ENCODE results near the gene BBLN. TPM values are rescaled to one million over a fixed set of nuclear protein-coding genes. Genes with fewer than 3 reads are reported as not detected.

The BBLN gene
- total RNA-seq, 2 donors from 2014 or later: 208 to 329 TPM

DNA sequence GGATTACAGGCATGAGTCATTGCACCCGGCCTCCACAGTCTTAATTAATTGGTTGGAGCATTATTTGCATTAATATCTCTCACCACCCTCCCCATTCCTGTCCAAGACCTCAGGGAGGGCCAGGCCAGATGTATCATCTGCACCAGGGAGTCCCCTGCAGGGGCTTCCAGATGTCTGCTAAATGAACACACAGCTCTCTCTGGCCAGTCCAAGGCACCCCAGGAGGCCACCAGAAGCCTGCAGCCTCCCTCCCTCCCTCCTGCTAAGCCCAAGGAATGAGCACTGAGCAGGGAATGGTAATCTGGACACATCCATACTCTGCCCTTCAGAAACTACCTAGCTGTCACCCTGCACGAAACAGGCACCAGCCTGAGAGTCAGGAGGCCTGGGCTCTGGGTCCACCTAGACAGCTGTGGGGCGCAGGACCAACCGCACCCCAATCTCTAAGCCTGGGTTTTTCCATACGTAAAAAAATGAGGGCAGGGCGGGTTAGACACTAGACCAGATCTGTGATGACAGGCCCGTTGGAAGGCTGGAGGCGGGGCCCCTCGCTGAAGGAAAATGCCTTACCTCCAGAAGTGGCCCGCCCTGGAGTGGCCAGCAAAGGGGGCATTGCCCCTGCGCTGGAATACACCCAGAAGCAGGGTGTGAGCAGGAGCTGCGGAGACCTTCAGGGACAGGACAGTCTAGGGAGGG lies 23.0 kb downstream of the BBLN start:
- ATAC-seq (ENCODE audit: insufficient number of reproducible peaks, low FRiP score, low read depth): no peak
- peaks cover 42% of the 10 kb centered on the region for H3K36me3 ChIP-seq
- TF ChIP-seq CTCF (IDR thresholded peaks at IDR 0.05): no peak

DNA sequence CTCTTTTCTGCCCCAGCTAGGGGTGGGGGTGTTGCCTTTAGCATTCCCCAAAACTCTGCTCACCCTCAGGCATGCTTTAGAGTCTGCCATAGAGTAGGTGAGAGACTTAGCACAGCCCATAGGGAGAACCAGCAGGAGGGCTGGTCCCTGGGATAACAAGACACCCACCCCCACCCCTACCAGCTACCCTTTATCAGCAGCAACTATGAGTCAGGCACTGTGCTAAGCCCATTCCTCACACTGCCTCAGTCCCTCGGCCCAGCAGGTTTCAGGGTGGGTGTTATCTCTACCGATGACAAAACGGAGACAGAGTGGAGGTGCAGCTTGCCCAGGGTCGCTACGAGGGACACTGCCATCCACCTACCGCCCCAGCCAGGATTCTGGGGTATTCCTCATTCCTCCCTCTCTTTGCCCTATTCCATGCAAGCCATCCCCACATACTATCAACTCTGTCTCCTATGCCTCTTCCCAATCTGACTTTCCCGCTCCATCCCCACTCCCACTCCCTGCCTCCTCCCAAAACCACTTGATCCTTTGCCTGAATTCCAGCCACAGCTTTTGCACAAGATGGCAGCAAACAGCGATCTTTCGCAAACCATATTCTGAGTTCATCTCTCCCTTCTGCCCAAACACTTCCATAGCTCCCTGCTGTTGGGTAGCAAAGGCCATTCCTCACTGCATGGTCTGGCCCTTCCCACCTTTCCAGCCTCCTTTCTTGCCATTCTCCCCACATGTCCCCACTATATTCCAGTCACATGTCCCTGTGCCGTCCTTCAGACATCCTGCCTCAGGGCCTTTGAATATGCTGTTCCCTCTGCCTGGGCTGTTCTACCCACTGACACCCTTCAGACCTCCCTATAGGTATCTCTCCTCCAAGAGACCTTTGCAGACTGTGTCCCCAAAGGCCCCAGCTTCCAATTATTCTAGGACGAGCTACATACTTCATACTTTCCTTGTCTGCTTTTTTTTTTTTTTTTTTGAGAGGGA lies 26.2 kb downstream of the BBLN start:
- H3K9me3 ChIP-seq: no peaks in the 10 kb centered on the region
- DNase-seq (ENCODE audit: low spot score) (no peak), ATAC-seq (ENCODE audit: insufficient number of reproducible peaks, low FRiP score, low read depth) (no peak)
- peaks cover 6 to 10% of the 10 kb centered on the region in 2 donors for H3K4me1 ChIP-seq (ENCODE audit: control insufficient read depth in 1 of 2, low read depth in 2 of 2)
- H3K4me3 ChIP-seq: no peak overlapping the region
- H3K27me3 ChIP-seq (replicated peaks; ENCODE audit: insufficient read depth): no peaks in the 10 kb centered on the region
- no peak for TF ChIP-seq CTCF (IDR thresholded peaks at IDR 0.05)
- H3K36me3 ChIP-seq: peaks cover 23% of the 10 kb centered on the region
- H3K27ac ChIP-seq: no peak overlapping the region

More for the DNA sequence above, 23.0 kb downstream of the BBLN start:
- DNase-seq (ENCODE audit: low spot score): no peak
- H3K27ac ChIP-seq: no peak overlapping the region
- no peak overlapping the region for H3K4me3 ChIP-seq
- no peaks in the 10 kb centered on the region for H3K9me3 ChIP-seq
- H3K27me3 ChIP-seq (replicated peaks; ENCODE audit: insufficient read depth): no peaks in the 10 kb centered on the region
- no peaks in the 10 kb centered on the region for H3K4me1 ChIP-seq (ENCODE audit: control insufficient read depth in 1 of 2, low read depth in 2 of 2)

DNA sequence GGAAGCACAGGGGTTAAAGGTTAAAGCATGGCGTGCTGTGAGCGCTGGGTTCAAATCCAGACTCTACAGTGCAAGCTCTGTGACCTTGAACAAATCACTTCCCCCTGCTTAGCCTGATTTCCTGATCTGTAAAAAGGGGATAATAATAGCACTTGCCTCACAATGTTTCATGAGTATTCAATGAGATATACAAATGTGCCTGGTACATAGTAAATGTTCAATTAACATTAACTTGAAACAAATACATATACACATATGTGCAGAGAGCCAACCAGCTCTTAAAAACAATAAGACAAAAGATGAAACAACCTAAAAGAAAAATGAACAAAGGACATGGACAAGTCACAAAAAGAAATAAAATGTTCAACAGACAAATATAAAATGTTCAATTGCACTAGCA lies 27.3 kb downstream of the BBLN start:
- no peak overlapping the region for H3K27ac ChIP-seq
- no peaks in the 10 kb centered on the region for H3K9me3 ChIP-seq
- H3K27me3 ChIP-seq (replicated peaks; ENCODE audit: insufficient read depth): no peaks in the 10 kb centered on the region
- H3K4me1 ChIP-seq (ENCODE audit: control insufficient read depth in 1 of 2, low read depth in 2 of 2): peaks cover 9 to 14% of the 10 kb centered on the region in 2 donors
- ATAC-seq (ENCODE audit: insufficient number of reproducible peaks, low FRiP score, low read depth) (no peak), DNase-seq (ENCODE audit: low spot score) (no peak)
- H3K36me3 ChIP-seq: peaks cover 20% of the 10 kb centered on the region
- no peak for TF ChIP-seq CTCF (IDR thresholded peaks at IDR 0.05)
- H3K4me3 ChIP-seq: no peak overlapping the region

DNA sequence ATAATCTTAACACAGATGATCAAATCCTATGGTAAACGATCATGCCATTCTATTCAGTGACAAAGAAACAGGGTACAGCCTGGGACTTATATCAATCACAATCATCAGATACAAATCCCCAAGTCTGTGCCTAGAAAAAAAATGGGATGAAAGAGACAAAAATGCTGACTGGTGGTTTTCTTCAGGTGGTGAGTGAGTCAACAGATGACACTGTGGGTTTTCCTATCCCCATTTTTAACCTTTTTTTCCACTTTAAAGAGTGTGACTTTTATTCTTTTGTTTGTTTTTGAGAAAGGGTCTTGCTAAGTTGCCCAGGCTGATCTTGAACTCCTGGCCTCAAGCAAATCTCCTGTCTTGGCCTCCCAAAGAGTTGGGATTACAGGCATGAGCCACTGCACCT lies 28.1 kb downstream of the BBLN start:
- no peak for TF ChIP-seq CTCF (IDR thresholded peaks at IDR 0.05)
- H3K4me3 ChIP-seq: no peak overlapping the region
- ATAC-seq (ENCODE audit: insufficient number of reproducible peaks, low FRiP score, low read depth) (no peak), DNase-seq (ENCODE audit: low spot score) (no peak)
- no peaks in the 10 kb centered on the region for H3K27me3 ChIP-seq (replicated peaks; ENCODE audit: insufficient read depth)
- peaks cover 11 to 14% of the 10 kb centered on the region in 2 donors for H3K4me1 ChIP-seq (ENCODE audit: control insufficient read depth in 1 of 2, low read depth in 2 of 2)
- no peak overlapping the region for H3K27ac ChIP-seq
- no peaks in the 10 kb centered on the region for H3K9me3 ChIP-seq
- H3K36me3 ChIP-seq: peaks cover 20% of the 10 kb centered on the region

DNA sequence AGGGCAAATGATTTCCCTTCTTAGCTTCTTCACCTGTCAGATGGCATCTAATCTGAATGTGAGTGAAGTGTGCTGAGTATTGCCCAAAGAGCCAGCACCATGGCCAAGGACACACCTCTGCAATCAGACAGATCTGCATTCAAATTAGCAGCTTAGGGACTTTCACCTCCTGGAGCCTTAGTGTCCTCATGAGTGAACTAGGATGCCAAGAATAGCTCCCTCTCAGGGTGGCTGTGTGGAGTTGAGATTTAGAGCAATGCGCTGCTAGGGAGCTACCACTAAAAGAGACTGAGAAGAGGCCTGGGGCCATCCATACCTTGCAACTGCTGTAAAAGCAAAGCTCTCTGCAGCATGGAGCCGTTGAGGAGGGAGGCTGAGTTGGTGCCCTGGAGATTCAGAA lies 29.9 kb downstream of the BBLN start:
- Histone ChIP-seq H3K9me3 (no peaks in the 10 kb centered on the region), H3K27ac (no peak overlapping the region), H3K4me3 (peak overlapping the region; percentile 92), H3K4me1 (ENCODE audit: control insufficient read depth in 1 of 2, low read depth in 2 of 2) (peaks cover 11 to 14% of the 10 kb centered on the region in 2 donors), H3K36me3 (peaks cover 15% of the 10 kb centered on the region), H3K27me3 (replicated peaks; ENCODE audit: insufficient read depth) (no peaks in the 10 kb centered on the region)
- DNase-seq (ENCODE audit: low spot score): no peak
- ATAC-seq (ENCODE audit: insufficient number of reproducible peaks, low FRiP score, low read depth): no peak
- TF ChIP-seq CTCF (IDR thresholded peaks at IDR 0.05): no peak

All from thoracic aorta (tissue), 2 donors.